M059J (cell line): ENCODE results near the gene RALGPS1. TPM values are rescaled to one million over a fixed set of nuclear protein-coding genes. Genes with fewer than 3 reads are reported as not detected.

Source experiments
- DNase-seq: peaks from one replicate; pipeline ENCODE4 v3.0.0-alpha.2; 2012; ENCODE audit warnings: low read depth
- total RNA-seq: library from RNA; depleted of rRNA; stranded (reverse); fragments of >200 nt; shearing (Covaris generic); gene quantifications from 2 replicates; pipeline ENCODE4 v1.2.3, GENCODE V29; 2014

RALGPS1 gene
- total RNA-seq, 1 experiment from 2014 or later = 9.8 TPM

DNA sequence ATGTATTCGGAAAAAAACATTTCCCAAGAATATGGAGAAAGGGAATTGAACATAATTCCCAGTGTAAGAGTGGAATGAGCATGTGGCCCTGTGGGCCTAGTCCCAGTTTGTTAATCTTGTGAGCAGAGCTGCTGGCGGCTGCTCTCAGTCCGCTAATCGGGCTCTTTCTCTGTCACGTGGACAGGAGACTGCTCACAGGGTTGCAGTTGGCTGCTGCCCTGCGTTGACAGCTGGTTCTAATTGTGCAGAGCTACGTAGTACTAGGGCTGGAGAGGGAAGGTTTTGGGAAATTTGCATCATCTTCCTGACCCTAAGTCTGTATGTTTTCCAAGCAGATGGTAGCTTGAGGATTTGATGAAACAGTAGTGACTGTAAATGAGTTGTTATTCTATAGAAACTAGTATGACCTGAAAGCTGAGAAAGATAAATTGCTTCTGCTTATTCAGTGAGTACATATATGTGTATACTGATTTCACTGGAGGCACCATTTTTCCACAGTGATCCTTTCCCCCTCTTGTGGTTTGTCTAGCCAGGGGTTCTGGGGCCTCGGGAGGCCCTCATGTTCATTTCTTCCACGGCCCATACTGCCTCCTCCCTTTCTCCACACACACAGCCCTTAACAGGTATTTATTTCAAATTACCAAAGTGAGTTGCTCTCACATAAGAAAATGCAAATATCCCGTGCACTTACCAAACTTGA lies 107.2 kb downstream of the RALGPS1 start:
- no peak for DNase-seq

DNA sequence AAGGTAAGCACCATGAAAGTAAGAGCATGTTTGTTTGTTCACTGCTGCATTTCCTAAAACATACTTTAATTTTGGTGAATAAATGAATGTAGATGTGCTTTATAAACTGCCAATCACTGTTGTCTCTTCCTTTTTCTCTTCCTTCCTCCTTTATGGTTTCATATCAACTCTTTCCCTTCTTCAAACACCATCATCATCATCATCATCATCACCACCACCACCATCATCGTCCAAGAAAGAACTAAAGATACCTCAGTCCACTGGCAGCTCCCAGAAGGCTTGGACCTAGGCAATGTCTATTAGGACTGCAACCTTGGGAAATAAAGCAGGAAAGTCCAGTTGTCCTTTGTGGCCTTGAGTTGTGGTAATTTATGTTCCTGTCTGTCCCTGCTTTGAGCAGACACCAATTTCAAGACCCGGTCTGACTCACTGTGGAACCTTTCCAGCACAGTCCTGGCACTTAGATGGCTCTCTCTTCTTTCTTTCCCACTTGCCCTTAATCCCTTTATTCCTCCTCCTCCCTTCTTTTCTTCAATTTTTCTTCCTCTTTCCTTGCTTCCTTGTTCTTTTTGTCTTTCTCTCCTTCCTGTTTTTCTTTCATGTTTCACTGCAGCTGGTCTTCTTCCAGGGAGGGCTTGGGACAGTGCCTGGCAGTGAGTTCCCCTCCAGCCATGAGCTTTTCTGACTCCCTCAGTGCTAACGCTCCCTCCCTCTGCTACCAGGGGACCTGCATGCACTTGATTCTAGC lies 108.5 kb downstream of the RALGPS1 start:
- no peak for DNase-seq

DNA sequence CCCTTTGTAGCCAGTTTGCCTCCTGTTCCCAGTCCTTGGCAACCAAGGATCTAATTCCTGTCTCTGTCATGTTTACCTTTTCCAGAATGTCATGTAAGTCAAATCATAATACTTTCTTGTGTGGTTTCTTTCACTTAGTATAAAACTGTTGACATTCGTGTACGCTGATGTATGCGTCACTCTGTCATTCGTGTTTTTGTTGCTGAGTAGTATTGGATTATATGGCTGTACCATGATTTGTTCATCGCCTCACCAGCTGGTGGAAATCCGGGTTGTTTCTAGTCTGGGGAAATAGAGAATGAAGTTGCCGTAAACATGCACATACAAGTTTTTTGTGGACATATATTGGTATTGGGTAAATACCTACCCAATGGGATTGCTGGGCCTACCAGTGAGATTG lies 110.5 kb downstream of the RALGPS1 start:
- DNase-seq = no peak

DNA sequence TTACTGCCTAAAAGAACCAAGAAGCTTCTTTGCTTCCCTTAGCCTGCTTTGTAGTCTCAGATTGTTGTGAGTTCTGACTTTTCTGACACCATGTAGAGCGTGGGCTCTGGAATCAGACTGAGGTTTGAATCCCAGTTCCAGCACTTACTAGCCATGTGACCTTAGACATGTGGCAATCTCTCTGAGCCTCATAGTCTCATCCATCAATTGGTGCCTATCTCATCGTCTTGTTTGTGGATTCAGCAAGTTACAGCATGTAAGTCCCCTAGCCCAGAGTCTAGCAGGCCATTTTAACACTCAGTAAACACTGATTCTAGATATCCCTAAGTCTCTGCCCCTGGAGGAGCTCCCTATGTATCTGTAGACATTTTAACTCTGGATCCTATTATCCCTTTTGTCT lies 113.1 kb downstream of the RALGPS1 start:
- DNase-seq = no peak

DNA sequence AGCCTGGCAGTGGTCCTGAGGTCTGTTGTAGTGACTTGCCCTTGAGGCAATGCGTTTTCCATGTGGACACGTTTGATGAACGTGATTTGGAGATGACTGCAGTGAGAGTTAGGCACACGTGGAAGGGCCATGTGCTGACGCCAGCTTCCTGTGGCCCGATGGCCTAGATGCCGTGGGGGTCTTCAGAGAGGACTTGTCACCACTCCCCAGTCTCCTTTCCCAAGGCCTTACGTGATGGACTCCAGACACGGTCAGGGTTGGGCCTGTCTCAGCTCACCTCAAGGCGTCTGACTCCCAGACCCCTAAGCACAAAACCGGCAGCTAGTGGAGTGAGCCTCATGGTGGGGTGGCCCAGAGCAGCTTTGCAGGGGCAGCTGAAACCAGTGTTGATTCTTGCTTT lies 115.0 kb downstream of the RALGPS1 start:
- DNase-seq = no peak

DNA sequence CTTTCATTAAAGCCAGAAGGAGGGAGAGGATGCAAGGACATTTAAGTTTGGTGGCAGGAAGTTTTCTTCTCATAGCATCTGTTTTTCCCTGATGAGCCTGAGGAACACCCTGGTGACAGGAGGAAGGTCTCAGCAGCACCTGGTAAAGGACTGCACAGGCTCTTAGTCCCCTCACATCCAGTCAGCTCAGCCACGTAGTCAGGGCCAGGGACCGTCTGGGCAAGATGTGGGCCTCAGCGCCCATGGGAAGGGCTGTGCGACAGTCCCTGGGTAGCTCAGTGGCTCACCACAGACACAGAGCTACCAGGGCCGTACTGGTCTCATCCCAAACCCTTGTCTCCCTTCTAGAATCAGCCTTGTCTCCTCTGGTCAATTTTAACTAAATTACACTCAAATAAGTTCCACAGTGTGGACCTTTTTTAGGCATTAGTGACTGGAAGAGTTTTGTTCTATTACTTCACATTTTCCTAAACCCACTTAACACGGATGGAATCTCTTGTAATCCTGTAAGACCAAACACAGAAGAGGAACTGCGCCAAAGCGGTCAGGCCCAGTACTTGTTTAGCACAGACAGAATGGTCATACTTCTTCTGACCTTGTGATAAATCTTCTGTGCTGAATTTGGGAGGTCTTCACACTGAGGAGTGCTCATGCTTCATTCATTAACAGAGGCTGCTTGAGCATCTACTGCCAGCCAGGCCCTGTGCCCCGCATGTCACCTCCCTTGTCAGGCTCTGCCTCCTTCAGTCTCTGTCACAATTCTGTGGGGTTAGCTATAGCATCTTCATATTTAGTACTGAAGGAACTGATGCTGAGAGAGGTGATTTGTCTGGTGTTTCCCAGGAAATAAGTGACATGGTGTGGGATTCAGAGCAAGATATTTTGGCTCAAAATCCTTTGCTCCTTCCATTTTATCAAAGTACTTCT lies 116.5 kb downstream of the RALGPS1 start:
- no peak for DNase-seq

DNA sequence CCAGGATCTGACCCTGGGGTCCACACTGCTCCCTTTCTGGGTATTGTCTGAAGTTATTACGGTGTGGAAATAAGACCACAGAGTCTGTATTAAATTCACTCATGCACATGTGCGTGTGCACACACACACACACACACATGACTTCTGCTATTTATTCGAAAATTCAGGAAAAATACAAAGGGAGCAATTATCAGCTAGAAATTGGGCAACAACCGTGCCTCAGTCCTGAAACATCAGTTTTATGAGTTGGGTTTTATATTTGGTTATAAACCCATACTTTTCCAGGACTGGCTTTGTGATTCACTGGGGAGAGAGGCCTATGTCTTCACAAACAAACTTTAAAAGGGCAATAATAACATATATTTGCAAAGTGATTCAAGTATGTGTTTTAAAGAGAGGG lies 117.7 kb downstream of the RALGPS1 start:
- no peak for DNase-seq

DNA sequence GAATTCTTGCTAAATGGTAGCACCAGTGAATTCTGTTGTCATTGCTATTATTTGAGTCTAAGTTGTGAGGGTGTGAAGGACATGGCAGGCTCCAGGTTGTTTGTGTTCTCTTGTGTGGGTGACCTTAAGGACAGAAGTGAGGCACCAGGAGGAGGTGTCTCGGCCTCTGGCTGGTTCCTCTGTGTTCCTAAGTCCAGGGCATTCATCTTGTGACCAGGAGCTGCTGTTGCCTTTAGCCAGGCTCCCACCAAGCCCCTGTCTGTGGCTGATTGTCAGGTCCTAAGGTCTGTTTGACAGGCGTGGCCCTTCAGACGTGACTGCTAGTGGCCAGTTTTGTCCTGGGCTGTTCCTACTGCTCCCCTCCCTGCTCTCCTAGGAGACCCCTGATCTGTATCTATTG lies 118.5 kb downstream of the RALGPS1 start:
- no peak for DNase-seq

DNA sequence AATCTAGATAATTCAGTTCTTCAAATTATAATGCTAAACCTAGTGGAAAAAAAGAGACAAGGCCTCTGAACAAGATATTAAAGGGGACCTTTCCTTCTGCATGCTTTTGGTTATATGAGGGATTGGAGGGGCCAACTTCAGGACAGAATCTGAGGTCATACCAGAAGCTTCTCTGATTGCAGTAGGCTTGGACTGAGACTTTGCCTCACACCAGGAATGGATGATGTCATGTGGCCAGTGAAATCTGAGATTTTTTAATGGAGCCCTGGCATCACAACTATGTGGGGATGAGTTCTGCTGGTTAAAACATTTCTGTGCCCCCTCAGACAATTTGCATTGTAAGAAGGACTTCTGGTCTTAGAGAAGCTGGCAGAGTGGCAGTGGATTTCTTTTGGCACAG lies 119.2 kb downstream of the RALGPS1 start:
- DNase-seq = peak; percentile 29

DNA sequence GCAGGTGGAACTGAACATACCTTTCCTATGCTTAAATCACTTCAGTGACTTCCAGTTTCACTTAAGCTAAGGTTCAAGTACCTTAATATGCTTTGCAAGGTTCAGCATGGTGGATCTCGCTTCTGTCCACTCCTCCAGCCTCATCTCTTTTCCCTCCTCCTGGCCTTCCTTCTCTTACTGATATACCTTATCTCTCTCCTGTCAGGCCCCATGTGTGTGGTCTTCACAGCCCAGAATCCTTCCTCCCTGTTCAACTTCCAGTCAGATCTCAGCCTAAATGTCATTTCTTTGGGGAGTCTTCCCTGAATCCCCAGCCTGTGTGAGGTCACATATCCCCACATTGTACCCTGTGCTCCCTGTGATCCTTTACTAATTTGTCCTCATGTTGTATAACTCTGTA lies 120.1 kb downstream of the RALGPS1 start:
- no peak for DNase-seq

DNA sequence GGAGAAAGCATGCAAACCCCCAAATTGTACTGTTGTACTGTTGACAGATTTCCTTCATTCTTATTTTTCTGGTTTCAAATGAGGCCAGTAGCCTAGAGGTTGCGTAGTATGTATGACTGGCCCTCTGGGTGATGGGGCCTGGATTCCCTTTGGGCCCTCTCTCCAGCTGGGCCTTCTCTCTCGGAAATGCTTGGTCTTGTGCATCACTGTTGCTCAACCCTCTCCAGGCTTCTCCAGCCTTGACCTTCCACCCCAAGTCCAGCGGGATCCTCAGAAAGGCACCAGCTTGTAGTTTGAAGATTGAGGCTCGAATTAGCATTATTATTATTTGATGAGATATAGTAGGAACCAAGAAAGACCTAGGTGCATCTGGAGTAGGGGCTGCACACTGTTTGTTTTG lies 120.8 kb downstream of the RALGPS1 start:
- no peak for DNase-seq

DNA sequence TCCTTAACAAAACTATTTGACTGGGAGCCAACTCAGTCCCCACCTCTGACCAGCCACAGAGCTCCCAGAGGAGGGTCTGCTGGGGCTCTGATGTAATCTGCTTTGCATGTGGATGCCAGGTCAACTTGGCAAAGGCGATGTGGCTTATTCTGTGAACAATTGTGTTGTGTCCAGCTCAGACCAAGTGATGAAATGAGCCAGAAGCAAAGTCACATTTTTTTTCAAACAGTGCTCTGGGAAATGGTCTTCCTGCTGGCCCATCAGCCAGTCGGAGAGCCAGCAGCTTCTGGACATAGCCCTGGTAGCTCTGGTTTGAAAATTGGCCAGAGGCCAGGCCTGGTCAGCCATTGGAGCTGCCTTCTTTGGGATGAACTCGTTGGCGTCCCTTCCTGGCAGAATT lies 121.4 kb downstream of the RALGPS1 start:
- no peak for DNase-seq

DNA sequence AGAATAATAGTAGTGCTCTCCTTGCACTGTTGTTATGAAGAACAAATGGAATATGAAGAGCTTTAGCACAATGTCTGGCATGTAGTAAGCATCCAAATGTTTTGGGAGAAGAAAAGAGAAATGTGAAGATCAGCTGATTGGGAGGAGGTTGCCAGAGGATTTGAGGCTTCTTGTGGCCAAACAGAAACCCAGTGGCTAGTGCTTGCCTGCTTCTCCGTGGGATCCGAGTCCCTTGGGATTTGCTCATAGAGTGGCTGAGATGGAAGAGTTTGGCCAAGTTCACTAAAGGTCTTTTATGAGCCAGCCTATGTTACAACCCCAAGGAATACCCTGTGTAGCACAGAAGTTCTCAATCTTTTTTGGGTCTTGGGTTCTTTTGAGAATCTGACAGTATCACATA lies 121.9 kb downstream of the RALGPS1 start:
- DNase-seq = no peak

DNA sequence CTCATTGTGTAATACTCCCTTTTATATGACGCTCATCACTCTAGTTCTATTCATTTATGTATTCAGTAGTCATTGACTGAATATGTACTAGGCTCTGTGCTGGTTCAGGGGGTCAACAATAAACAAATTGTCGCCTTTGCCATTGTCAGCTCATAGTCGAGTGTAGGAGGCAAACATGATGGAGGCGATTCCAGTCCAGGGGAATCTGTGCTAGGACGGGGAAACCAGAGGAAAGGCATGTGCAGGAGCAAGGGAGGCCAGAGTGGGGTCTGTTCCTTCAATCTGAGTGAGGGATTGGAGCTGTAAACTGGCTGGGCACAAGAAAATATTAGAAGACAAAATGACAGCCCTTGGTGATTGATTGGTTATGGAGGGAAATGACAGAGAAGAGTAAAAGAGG lies 123.9 kb downstream of the RALGPS1 start:
- DNase-seq = no peak

DNA sequence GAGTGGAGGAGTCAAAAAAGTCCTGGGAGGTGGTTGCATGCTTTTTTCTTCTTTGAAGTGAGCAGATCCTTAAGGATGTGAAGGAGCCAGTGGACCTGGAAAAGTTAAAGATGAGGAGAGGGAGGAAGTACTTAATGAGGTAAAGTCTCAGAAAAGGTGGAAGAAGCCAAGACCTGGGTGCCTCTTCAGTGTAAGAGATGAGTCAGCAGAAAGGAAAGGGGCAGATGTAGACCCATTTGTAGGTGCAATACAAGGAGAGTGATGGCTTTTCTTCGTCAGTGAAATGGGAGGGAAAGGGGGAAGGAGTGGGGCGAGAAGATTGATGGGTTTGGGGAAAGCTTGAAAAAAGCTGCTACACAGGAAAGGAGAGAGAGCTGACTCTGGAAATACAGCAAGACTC lies 124.9 kb downstream of the RALGPS1 start:
- DNase-seq = no peak

DNA sequence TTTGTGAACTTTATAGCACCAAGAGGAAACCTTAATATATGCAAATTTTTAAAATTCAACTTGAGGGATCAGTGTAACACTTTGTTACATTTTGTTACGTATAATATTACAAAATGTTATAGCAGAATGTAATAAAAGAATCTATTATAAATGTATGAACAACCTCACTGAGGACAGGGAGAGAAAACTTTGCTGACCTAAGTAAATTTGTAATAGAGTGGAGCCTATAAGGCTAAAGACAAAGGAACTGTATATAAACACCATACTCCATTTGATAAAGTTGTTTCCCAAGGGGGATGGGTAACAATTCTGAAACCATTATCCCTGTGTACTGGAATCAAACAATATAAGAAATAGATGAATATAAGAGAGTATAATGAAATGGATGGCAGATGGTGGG lies 130.6 kb downstream of the RALGPS1 start:
- DNase-seq = no peak

DNA sequence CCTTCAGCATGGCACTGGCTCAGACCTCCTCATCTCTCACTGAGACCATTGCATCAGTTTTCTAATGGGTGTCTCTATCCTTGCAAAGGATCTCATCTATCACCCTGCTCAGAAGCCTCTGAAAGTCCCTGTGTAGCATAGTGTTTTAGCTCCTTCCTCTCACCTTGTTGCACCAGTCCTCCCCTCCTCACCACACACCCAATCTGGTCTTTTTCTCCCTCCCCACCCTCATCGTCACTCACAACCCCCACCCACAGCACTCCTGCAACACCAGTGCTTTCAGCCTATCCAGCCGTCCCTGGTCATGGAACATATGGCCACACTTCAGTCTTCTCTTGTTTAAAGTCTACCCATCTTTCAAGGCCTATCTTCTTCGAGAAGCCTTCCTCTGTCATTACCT lies 133.4 kb downstream of the RALGPS1 start:
- DNase-seq = no peak

DNA sequence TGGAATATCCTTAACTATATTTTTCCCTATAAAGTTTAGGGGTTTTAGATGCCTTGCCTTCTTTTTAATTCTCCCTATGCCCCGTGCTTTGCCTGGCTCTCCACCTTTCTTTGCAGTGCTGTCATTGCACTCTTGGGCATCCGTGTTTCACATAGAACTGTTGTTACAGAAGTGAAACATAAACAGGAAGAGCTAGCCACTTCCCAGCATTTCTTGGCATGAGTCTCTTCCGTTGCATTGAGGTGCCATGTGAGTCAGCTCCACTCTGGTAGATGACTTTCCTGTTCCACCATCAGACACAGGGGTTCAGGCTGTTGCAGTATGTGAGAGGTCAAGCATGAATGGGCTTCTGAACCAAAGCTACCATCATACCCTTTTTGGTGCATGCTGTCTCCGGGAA lies 134.5 kb downstream of the RALGPS1 start:
- DNase-seq = peak; percentile 97

DNA sequence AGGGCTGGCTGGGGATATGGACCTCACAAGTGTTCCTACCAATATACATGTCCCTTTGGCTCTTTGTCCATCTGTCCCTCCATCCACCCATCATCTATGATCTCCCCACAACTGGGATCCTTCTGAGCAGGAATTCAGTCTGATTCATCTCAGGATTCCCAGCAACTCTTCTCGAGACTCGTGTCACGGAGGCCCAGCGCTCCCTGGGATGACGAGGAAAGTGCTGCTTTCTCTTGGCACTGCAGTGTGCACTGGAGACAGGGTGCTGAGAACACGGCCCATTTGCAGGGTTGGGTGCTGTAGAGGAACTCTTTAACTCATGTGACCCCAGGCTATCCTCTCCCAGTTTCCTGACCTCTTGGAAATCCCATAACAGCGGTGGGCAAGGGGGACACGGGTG lies 135.0 kb downstream of the RALGPS1 start:
- peak; percentile 34 for DNase-seq

DNA sequence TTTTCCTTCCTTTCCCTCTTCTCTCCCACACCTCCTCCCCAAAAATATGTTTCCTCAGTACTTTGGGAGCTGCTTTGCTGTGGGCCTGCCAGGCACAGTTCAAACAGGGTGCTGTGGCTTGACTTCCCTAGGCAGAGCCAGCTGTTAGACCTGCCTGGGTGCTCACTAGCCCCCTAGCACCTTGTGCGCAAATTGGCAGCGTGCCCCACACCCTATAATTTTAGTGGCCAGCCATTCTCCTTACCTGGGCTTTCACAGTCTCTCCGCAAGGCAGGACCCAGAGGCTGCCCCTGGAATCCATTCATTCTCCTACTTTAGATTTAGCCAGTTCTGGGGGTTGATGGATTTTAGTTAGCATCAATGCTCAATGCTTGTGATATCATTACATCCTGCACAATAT lies 135.6 kb downstream of the RALGPS1 start:
- no peak for DNase-seq

DNA sequence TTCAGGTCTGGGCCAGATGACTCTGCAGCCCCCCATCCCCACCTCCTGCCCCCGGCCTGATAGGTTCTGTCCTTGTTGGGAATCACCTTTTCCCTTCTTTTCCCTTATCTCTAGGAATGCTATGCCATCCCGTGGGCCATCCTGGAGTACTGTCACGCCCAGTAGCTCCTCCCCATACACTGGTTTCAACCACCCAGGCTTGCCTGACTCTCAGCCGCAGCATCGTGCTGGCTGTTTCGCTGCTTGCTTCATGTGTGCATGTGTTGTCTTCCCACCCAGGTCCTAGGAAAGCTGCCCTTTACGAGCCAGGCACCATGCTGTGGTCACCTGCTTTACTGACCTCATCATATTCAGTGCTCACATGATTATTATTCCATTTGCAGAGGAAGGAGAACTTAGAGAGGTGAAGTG lies 136.0 kb downstream of the RALGPS1 start:
- DNase-seq = no peak

DNA sequence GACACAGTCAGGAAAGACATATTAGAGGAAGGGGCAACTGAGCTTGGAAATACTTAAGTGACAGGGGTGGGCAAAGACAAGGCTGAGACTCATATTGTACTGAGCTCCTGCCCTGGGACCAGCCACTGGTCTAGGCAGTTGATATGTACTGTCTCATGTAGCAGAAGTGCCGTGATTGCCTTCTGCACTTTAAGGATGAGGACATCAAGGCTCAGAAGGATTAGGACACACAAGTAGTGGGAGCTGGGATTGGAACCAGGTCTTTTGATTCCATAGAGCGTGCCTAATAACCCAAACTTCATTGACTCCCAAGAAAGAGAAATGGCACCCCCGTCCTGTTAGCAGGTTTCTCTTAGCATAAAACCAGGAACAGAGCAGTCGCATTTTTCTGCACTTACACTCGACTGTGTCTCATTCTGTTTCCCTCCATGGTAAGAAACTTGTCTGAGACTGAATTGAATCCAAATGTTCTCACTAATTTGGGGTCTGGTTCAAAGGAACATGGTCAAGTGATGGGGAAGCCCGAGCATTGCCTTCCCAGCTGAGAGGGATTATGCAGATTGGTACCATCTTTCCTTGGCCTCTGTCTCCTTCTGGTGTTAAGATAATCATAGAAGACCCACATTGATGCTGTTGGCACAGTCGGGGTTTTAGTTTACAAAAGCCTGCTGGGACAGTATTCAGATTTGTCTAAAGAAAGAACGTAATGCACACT lies 137.5 kb downstream of the RALGPS1 start:
- DNase-seq = no peak
